LHCN-M2 (cell line): Measurements from ENCODE around the gene LAMA5. TPM values are rescaled to one million over a fixed set of nuclear protein-coding genes. Genes with fewer than 3 reads are reported as not detected.

Experiments
- DNase-seq: peaks from one replicate; pipeline ENCODE4 v3.0.0-alpha.2; 2012; ENCODE audit warnings: low read depth
- total RNA-seq: library from RNA; depleted of rRNA; stranded (reverse); fragments of >200 nt; gene quantifications from 2 replicates; pipeline ENCODE4 v1.2.3, GENCODE V29; 2014

Gene LAMA5
- total RNA-seq, 1 experiment from 2014 or later, result 29.2 TPM

- DNase-seq, result no peak
Observed at GRCh38 chr20:62404112-62404665, 37.1 kb upstream of the LAMA5 start.

DNA sequence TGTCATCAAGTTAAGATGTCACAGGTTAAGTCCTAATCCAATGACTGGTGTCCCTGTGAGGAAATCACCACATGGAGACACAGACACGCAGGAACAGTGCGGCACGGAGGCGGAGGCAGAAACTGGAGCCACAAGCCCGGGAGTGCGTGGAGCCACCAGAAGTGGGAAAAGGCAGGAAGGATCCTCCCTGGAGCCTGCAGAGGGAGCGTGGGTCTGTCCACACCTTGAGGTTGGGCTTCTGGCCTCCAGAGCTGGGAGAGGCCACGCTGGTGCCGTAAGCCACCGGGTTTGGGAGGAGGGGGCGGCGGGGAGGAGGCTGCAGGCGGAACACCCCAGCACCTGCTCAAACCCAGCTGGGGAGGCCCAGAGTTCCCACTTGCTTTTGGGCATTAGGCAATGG, 36.2 kb upstream of the LAMA5 start:
- no peak for DNase-seq

GRCh38 chr20:62402456-62403150, 35.5 kb upstream of the LAMA5 start:
- DNase-seq, result no peak

- no peak for DNase-seq
Observed at GRCh38 chr20:62401331-62401779, 34.2 kb upstream of the LAMA5 start.

- no peak for DNase-seq
Observed at GRCh38 chr20:62400541-62400940, 33.4 kb upstream of the LAMA5 start.

DNA sequence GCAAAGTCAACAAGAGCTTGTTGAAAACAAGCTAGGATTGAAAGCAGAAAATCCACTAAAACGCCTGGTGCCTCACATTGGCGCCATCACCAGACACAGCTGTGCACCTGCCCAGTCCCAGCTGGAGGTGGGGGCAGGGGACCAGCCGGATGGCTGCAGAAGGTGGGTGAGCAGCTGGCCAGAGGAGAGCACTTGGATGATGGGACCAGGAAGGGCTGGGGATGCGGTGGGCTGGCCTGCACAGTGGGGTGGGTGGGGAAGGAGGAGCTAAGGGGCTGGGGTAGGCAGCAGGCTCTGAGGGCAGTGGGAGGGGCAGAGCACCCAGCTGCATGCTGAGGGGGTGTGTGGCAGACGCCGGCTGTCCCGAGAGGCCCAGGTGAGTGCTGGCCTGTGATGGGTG, 32.9 kb upstream of the LAMA5 start:
- no peak for DNase-seq

GRCh38 chr20:62398120-62398821, 31.2 kb upstream of the LAMA5 start:
- DNase-seq, result no peak

- DNase-seq, result no peak
Observed at GRCh38 chr20:62396367-62397239, 29.5 kb upstream of the LAMA5 start.

- no peak for DNase-seq
Observed at GRCh38 chr20:62395311-62396242, 28.5 kb upstream of the LAMA5 start.

GRCh38 chr20:62394248-62395245, 27.4 kb upstream of the LAMA5 start:
- DNase-seq, result no peak

DNA sequence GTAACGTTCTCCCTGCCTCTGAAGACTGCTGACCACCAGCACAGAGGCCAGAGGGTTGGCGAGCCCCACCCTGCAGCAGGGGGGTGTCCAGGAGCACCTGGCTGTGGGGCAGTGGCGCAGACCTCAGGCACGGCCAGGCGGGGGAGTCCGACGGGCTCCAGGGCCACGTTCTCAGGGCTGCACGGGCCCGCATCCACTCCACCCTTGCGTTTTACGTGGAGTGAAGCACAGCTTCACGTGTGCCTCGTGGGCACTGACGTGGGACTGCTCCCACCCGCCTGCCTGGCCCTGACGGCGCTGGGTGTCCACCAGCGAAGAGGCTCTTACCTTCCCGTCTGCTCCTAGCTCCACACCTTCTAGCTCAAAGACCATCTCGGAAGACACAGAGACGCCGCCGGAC, 26.7 kb upstream of the LAMA5 start:
- DNase-seq, result no peak

- no peak for DNase-seq
Observed at GRCh38 chr20:62393335-62393665, 26.2 kb upstream of the LAMA5 start.

DNA sequence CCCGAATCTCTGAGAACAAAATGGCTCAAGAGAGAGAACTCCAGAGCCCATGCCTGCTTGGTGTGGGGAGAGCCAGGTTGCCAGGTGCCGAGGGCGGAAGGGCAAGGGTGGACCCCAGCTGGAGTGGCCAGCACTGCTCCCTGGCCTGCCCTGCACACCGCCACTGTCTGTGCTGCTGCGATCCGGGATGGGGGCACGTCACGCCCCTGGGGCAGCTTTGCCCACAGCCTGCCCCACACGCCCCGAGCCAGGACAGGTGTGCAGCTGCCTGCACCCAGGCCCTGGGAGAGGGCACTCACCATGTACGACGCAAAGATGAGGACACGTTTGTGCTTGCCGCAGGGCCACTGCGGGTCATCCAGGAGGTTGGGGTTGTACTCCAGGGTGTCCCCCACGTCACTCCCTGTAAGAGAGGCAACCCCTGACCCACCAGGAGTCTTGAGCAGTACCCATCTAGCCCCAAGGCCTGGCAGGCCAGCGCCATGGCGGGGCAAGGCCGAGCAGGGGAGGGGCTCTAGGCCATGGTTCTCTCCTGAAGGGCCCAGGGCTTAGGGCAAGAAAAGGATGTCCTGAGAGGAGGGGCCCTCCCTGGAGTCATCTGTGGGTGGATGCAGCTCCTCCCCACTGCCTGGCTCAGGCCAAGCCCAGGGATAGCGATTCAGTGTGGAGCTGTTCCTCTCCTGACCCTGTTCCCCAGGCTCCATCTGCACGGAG, 25.7 kb upstream of the LAMA5 start:
- no peak for DNase-seq

- no peak for DNase-seq
Observed at GRCh38 chr20:62392077-62392418, 24.9 kb upstream of the LAMA5 start.

GRCh38 chr20:62391165-62392076, 24.3 kb upstream of the LAMA5 start:
- no peak for DNase-seq

- DNase-seq, result no peak
Observed at GRCh38 chr20:62390317-62391164, 23.4 kb upstream of the LAMA5 start.

- DNase-seq, result no peak
Observed at GRCh38 chr20:62389601-62390087, 22.5 kb upstream of the LAMA5 start.
